ENCODE data around the gene SCAF1.
"Not testable (repeated sequence)": the region's sequence is repeated elsewhere in the genome, so short reads cannot be mapped to it uniquely, and the experiment has no call there.

SCAF1 gene

GRCh38 chr19:49631610-49632192 is 10.3 kb upstream of the SCAF1 start:
- POLR2A ChIA-PET = interaction anchor here (0.6 kb wide), 1 partner anchor 137 kb away, joined by 4 read pairs; no protein-coding TSS in a partner anchor
- CTCF ChIA-PET = interaction anchor here (0.8 kb wide), 1 partner anchor 41 kb away, joined by 3 read pairs; no protein-coding TSS in a partner anchor
- DNase-seq (ENCODE audit: extremely low spot score) = no peak
- no peak for TF ChIP-seq CTCF (IDR thresholded peaks at IDR 0.05; ENCODE audit: control extremely low read depth, extremely low read depth, low read depth, missing control alignments)

DNA sequence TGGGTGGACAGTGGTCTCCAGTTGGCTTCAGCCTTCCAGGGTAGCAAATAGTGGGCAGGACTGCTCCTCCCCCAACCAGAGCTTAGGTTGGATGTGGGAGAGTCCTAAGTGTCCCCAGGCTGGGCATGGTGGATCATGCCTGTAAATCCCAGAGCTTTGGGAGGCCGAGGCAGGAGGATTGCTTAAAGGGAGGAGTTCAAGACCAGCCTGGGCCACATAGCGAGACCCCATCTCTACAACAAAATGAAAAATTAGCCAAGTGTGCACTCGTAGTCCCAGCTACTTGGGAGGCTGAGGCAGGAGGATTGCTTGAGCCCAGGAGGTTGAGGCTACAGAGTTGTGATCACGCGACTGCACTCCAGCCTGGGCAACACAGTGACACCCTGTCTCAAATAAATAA is 9.4 kb upstream of the SCAF1 start:
- no peak for DNase-seq (ENCODE audit: extremely low spot score)
- no peak for TF ChIP-seq CTCF (IDR thresholded peaks at IDR 0.05; ENCODE audit: control extremely low read depth, extremely low read depth, low read depth, missing control alignments)
- POLR2A ChIA-PET = no interaction called here
- CTCF ChIA-PET = interaction anchor here (2.5 kb wide), 1 partner anchor 39 kb away, joined by 5 read pairs; no protein-coding TSS in a partner anchor

- POLR2A ChIA-PET; DNase-seq (ENCODE audit: extremely low spot score): not testable (repeated sequence)
- CTCF ChIA-PET = interaction anchor here (1.4 to 2.5 kb wide), 2 partner anchors 16 to 39 kb away, joined by 4 to 5 read pairs; no protein-coding TSS in a partner anchor
These were observed 8.7 kb upstream of the SCAF1 start for GRCh38 chr19:49633273-49633672.

DNA sequence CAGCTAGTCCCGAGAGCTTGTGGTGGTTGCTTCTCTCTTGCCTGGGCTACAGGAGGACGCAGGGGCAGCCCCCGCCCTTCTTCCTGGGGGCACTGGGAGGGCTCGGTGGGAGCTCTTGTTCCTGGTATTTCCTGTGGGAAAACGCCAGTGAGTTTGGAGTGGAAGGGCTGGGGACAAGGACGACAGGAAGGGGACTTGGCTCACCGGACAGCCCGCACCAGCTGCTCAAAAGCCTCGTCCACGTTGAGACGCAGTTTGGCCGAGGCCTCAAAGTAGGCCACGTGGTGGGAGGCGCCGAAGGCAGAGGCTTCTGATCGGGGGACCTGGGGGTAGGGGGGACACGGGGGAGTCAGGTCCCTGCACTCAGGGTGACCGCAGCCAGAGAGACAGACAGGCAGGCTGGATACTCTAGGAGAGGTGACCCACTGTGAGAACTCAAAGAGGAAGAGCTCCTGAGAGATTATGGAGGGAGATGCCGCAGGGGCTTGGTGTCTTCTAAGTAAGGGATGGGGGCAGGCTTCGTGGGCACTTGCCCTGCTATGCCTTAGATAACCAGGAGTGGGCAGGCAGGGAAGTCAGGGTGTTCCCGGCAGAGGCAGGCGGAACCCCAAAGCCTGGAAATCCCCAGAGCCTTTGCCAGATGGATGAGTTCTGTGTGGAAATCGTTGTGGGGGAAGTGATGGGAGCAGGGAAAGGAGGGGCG is 6.3 kb upstream of the SCAF1 start:
- POLR2A ChIA-PET = interaction anchor here (0.6 kb wide), 1 partner anchor 23 kb away, joined by 8 read pairs; no protein-coding TSS in a partner anchor
- no peak for TF ChIP-seq CTCF (IDR thresholded peaks at IDR 0.05; ENCODE audit: control extremely low read depth, extremely low read depth, low read depth, missing control alignments)
- CTCF ChIA-PET = interaction anchor here (1.0 kb wide), 1 partner anchor 66 kb away, joined by 3 read pairs; no protein-coding TSS in a partner anchor
- DNase-seq (ENCODE audit: extremely low spot score) = no peak

GRCh38 chr19:49636233-49636932 is 5.6 kb upstream of the SCAF1 start:
- no peak for TF ChIP-seq CTCF (IDR thresholded peaks at IDR 0.05; ENCODE audit: control extremely low read depth, extremely low read depth, low read depth, missing control alignments)
- no peak for DNase-seq (ENCODE audit: extremely low spot score)
- ChIA-PET CTCF (no interaction called here), POLR2A (no interaction called here)

- ChIA-PET CTCF (no interaction called here), POLR2A (no interaction called here)
- TF ChIP-seq CTCF (IDR thresholded peaks at IDR 0.05; ENCODE audit: control extremely low read depth, extremely low read depth, low read depth, missing control alignments) = no peak
- DNase-seq (ENCODE audit: extremely low spot score) = no peak
These were observed 3.9 kb upstream of the SCAF1 start for GRCh38 chr19:49637821-49638738.
